Kidney (tissue), 14 donors: Measurements from ENCODE around the gene TBC1D10A. TPM values are rescaled to one million over a fixed set of nuclear protein-coding genes. Genes with fewer than 3 reads are reported as not detected.

Source experiments
- DNase-seq, 5 donors: peaks; one replicate each; pipeline ENCODE4 v3.0.0-alpha.2; 2013 to 2020
- FAIRE-seq: peaks from 2 replicates; lab custom pipeline; 2012; peaks lifted over from hg19 to GRCh38; lab: Jason Lieb, UNC
- H3K27ac ChIP-seq, 2 donors: one replicate each; pipeline ENCODE4 v1.7.0; 2013; ENCODE audit warnings: low read depth in 2 of 2, low read length in 2 of 2, inconsistent platforms in 1 of 2
- H3K27me3 ChIP-seq: one replicate; pipeline ENCODE4 v1.7.1; 2013; ENCODE audit warnings: low read length, inconsistent platforms; ENCODE audit not compliant: control insufficient read depth, insufficient read depth
- H3K36me3 ChIP-seq, 3 donors: one replicate each; pipeline versions ENCODE4 v1.7.0 to v1.7.1; 2013; ENCODE audit warnings: low read length in 3 of 3, control low read depth in 1 of 3, inconsistent platforms in 1 of 3; ENCODE audit not compliant: insufficient read depth in 3 of 3, control insufficient read depth in 2 of 3
- H3K4me1 ChIP-seq, 3 donors: one replicate each; pipeline versions ENCODE4 v1.7.0 to v1.7.1; 2013; ENCODE audit warnings: low read length in 3 of 3, inconsistent platforms in 1 of 3, low read depth in 1 of 3; ENCODE audit not compliant: control insufficient read depth in 2 of 3, insufficient read depth in 2 of 3
- H3K4me3 ChIP-seq, 3 donors: one replicate each; pipeline versions ENCODE4 v1.7.0 to v1.8.1; 2013; ENCODE audit warnings: low read length in 3 of 3, control low read depth in 1 of 3, inconsistent platforms in 1 of 3
- H3K9ac ChIP-seq, 3 donors: one replicate each; pipeline versions ENCODE4 v1.7.0 to v1.7.1; 2013; ENCODE audit warnings: low read length in 3 of 3, control low read depth in 1 of 3, inconsistent platforms in 1 of 3
- H3K9me3 ChIP-seq, 3 donors: one replicate each; pipeline versions ENCODE4 v1.7.0 to v1.7.1; 2013; ENCODE audit warnings: low read length in 3 of 3, control low read depth in 1 of 3, inconsistent platforms in 1 of 3; ENCODE audit not compliant: control insufficient read depth in 2 of 3, insufficient read depth in 1 of 3
- CTCF ChIP-seq: IDR thresholded peaks from 3 replicates; pipeline ENCODE4 v1.5.1; 2012; ENCODE audit warnings: mild to moderate bottlenecking, moderate library complexity, borderline replicate concordance; ENCODE audit not compliant: insufficient read depth; ENCODE audit errors: extremely low read depth
- intact Hi-C: fragments of 100-400 bp; cut with DNase I; formaldehyde crosslinking; loops from one replicate; pipeline ENCODE4 v1.11.1; 2022
- polyA plus RNA-seq: library from polyadenylated mRNA; stranded (reverse); fragments of 350-450 nt; fragmentation: Illumina TruSeq; extraction: RNeasy Lipid Tissue Mini Kit (QIAGEN cat#74804); gene quantifications from one replicate; pipeline ENCODE4 v1.2.3, GENCODE V29; 2014; ENCODE audit warnings: low read depth, low replicate concordance; ENCODE audit not compliant: insufficient read depth
- total RNA-seq: library from RNA; stranded (reverse); fragmentation: NEBNext Ultra II Directional; extraction: Animal tissue kit (Norgen Biotek cat#: 25700); gene quantifications from one replicate; pipeline ENCODE4 v1.2.1, GENCODE V29; 2021
- donor health status: control.
- donor health status: control.
- donor health status: control.
- donor health status: control.
- donor health status: control.
- donor health status: DM: yes; HTN: yes; CAD: no.
- donor health status: Normal renal cell carcinoma (clear cell type).

The TBC1D10A gene
- total and polyA plus RNA-seq, 2 donors from 2014 or later: 31.0 to 34.5 TPM

DNA sequence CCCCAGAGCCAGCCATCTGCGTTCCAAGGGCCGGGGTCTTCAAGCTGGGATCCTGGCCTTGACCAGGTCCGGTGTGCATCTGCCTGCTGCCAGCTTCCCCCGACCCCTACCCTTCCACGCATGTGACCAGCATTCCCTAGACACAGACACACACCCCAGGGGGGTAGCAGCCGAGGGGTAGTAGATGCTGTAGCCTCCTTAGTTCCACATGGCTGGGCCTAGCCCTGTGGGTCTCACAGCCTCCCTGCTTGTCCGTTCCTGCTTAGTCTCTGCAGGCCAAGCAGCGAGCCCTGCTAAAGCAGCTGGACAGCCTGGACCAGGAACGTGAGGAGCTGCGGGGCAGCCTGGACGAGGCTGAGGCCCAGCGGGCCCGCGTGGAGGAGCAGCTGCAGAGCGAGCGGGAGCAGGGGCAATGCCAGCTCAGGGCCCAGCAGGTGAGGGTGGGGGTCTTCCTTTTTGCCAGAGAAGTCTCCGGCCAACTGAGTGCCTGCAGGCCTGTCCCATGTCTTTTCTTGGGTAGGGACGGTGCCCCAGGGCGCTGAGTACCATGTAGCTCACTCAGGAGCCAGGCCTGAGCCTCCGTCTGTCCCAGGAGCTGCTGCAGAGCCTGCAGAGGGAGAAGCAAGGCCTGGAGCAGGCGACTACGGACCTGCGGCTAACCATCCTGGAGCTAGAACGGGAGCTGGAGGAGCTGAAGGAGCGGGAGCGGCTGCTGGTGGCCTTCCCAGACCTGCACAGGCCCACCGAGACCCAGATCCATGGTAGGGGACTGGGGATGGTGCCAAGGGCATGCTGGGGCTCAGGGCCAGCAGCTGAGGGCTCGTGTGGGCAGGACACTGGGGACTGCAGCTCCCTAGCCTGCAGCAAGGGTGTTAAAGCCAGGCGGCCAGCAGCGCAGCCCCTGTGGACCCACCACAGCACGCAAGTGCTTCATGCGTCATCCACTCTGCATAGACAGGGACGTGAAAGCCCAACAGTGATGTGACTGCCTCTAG lies 46.9 kb upstream of the TBC1D10A start:
- Histone ChIP-seq H3K4me1 (peaks cover 0 to 2% (median 0%) of the 10 kb centered on the region in 3 donors), H3K9ac (no peak overlapping the region), H3K4me3 (no peak overlapping the region), H3K27me3 (no peaks in the 10 kb centered on the region), H3K36me3 (no peaks in the 10 kb centered on the region), H3K9me3 (no peaks in the 10 kb centered on the region), H3K27ac (no peak overlapping the region)
- DNase-seq (peak in 3 of 5 donors; percentile 21 to 43 (median 23)), FAIRE-seq (no peak)
- TF ChIP-seq CTCF: no peak
- intact Hi-C loops: no loop called here

- H3K36me3 ChIP-seq: no peaks in the 10 kb centered on the region
- FAIRE-seq (no peak), DNase-seq (no peak)
- TF ChIP-seq CTCF: no peak
- H3K27me3 ChIP-seq: no peaks in the 10 kb centered on the region
- intact Hi-C loops: no loop called here
- no peaks in the 10 kb centered on the region for H3K9me3 ChIP-seq
- H3K4me3 ChIP-seq: no peak overlapping the region
- H3K4me1 ChIP-seq: peaks cover 0 to 2% (median 0%) of the 10 kb centered on the region in 3 donors
- no peak overlapping the region for H3K27ac ChIP-seq
- no peak overlapping the region for H3K9ac ChIP-seq
These were observed 46.2 kb upstream of the TBC1D10A start for GRCh38 chr22:30372915-30373314.

DNA sequence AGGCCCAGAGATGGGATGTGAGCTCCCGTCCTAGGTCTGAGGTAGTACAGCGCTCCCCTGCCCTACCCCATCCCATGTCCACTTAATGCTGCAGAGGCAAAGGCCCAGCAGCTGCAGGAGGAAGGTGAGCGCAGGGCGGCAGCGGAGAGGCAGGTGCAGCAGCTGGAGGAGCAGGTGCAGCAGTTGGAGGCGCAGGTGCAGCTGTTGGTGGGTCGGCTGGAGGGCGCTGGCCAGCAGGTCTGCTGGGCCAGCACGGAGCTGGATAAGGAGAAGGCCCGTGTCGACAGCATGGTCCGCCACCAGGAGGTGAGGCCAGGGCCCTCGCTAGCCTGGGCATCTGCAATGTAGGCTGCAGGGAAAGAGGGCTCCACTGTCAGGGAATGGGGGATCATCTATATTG lies 45.2 kb upstream of the TBC1D10A start:
- TF ChIP-seq CTCF: no peak
- no peak overlapping the region for H3K27ac ChIP-seq
- H3K36me3 ChIP-seq: no peaks in the 10 kb centered on the region
- DNase-seq: no peak
- H3K9me3 ChIP-seq: no peaks in the 10 kb centered on the region
- H3K4me3 ChIP-seq: no peak overlapping the region
- intact Hi-C loops: no loop called here
- peaks cover 0 to 2% (median 0%) of the 10 kb centered on the region in 3 donors for H3K4me1 ChIP-seq
- H3K9ac ChIP-seq: no peak overlapping the region
- no peak for FAIRE-seq
- no peaks in the 10 kb centered on the region for H3K27me3 ChIP-seq
